ENCODE results near the gene CFC1B.
"Not testable (repeated sequence)": the region's sequence is repeated elsewhere in the genome, so short reads cannot be mapped to it uniquely, and the experiment has no call there.

- not testable (repeated sequence) for TF ChIP-seq POLR2A (IDR thresholded peaks at IDR 0.05; ENCODE audit: low read length); GATA1 (IDR thresholded peaks at IDR 0.05; ENCODE audit: low read depth, low read length)
These were observed 22.9 kb downstream of the CFC1B start for GRCh38 chr2:130543785-130544528.

Data from erythroblast (primary cell).